Epithelial cell of proximal tubule (primary cell): ENCODE data around the gene GTF2IRD1. TPM values are rescaled to one million over a fixed set of nuclear protein-coding genes. Genes with fewer than 3 reads are reported as not detected.

Source experiments
- DNase-seq: peaks from one replicate; pipeline ENCODE4 v3.0.0-alpha.2; 2011; ENCODE audit warnings: low read depth
- H3K4me3 ChIP-seq: 2 replicates; pipeline ENCODE4 v1.5.1; 2011; ENCODE audit warnings: low read depth, mild to moderate bottlenecking, low read length
- CTCF ChIP-seq: conservative IDR thresholded peaks from 2 replicates; pipeline ENCODE4 v1.5.1; 2012; ENCODE audit warnings: low read depth, mild to moderate bottlenecking, low read length
- total RNA-seq: library from RNA; depleted of rRNA; stranded (reverse); fragments of >200 nt; gene quantifications from 2 replicates; pipeline ENCODE4 v1.2.3, GENCODE V29; 2015

Gene GTF2IRD1
- total RNA-seq, 1 donor from 2014 or later: 23.8 TPM

- DNase-seq: peak; percentile 91
- TF ChIP-seq CTCF: no peak
Measured at GRCh38 chr7:74587435-74588126, 133.9 kb downstream of the GTF2IRD1 start.

DNA sequence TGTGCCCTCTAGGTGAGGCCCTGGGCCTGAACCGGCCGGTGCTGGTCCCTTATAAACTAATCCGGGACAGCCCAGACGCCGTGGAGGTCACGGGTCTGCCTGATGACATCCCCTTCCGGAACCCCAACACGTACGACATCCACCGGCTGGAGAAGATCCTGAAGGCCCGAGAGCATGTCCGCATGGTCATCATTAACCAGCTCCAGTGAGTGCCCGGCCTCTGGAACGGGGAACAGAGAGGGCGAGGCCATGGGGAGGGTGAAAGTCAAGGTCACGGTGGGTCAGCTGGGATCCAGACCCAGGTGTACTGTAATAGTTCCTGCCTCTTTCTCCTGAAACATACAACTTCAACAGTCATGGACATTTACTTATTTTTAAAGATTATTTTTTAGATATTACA lies 137.1 kb downstream of the GTF2IRD1 start:
- no peak for TF ChIP-seq CTCF
- no peak for DNase-seq
- H3K4me3 ChIP-seq: no peak overlapping the region

More at GRCh38 chr7:74587435-74588126, 133.9 kb downstream of the GTF2IRD1 start:
- peak overlapping the region; percentile 16 for H3K4me3 ChIP-seq

DNA sequence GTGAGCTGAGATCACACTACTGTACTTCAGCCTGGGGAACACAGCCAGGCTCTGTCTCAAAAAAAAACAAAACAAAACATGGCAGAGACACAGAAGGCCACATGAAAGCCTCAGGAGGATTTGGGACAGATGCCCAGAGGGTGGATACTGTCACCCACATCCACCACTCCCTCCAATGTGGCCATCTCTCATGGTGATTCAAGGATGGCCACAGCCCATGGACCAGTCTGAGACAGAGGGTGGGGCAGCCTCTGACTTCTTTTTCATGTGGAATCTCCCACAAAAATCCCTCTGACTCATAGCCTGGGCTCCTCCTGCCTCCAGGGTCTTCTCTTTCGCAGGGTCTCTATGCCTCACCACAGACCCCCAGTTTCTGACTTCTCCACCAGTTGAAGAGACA lies 144.9 kb downstream of the GTF2IRD1 start:
- no peak for DNase-seq
- no peak for TF ChIP-seq CTCF
- H3K4me3 ChIP-seq: no peak overlapping the region

GRCh38 chr7:74599244-74599643 lies 145.5 kb downstream of the GTF2IRD1 start:
- no peak overlapping the region for H3K4me3 ChIP-seq
- TF ChIP-seq CTCF: no peak
- DNase-seq: no peak

DNA sequence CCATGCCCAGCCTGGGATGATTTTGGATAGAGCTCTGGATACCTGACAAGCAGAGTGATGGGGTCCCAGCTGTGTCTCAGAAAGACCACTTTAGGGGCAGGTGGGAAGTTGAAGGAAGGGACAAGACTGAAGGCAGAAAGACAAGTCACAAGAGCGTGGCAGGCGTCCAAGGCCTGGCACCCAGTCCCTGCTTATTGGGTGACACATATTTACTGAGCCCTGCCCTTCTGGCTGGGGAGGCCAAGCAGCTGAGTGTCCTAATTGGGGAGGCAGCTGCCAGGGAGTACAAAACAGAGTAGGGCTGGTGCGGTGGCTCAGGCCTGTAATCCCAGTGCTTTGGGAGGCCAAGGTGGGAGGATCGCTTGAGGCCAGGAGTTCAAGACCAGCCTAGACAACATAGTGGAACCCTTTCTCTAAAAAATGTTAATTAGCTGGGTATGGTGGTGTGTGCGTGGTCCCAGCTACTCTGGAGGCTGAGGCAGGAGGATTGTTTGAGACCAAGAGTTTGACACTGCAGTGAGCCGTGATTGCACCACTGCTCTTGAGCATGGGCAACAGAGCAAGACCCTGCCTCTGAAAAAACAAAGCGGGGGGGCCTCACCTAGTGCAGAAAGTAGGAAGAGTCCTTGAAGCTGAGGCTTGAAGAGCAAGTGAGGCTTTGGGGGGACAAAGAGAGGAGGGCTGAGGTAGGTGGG lies 150.8 kb downstream of the GTF2IRD1 start:
- H3K4me3 ChIP-seq: no peak overlapping the region
- no peak for DNase-seq
- no peak for TF ChIP-seq CTCF

- DNase-seq: no peak
- H3K4me3 ChIP-seq: peak overlapping the region; percentile 45
- peak; percentile 16 for TF ChIP-seq CTCF
Measured at GRCh38 chr7:74606101-74606908, 152.6 kb downstream of the GTF2IRD1 start.
